Activated CD8-positive, alpha-beta memory T cell treated with anti-CD3 and anti-CD28 coated beads for 1 hour (primary cell): ENCODE results near the gene DLX5.

ENCODE experiments used
- DNase-seq, 2 donors: peaks; one replicate each; pipeline ENCODE4 v3.0.0-alpha.2; 2020; ENCODE audit warnings: low read depth in 1 of 2; ENCODE audit errors: extremely low read depth in 1 of 2

The DLX5 gene

GRCh38 chr7:97006055-97006815 is 18.4 kb downstream of the DLX5 start:
- DNase-seq = no peak

- no peak for DNase-seq
Measured at GRCh38 chr7:97005183-97006054, 19.2 kb downstream of the DLX5 start, which contains the start of gene DLX6. Gene DLX6, plus strand, starts transcription at chr7:97005553. Its CDS starts 425 bp downstream, at chr7:97005978.

GRCh38 chr7:97004247-97005182 is 20.1 kb downstream of the DLX5 start:
- no peak for DNase-seq

GRCh38 chr7:97003262-97004246 is 21.1 kb downstream of the DLX5 start:
- DNase-seq = no peak

- DNase-seq = no peak
Measured at GRCh38 chr7:97002555-97003261, 21.9 kb downstream of the DLX5 start.

GRCh38 chr7:97001656-97002554 is 22.7 kb downstream of the DLX5 start:
- DNase-seq = no peak

- no peak for DNase-seq
Measured at GRCh38 chr7:97001221-97001620, 23.4 kb downstream of the DLX5 start.

GRCh38 chr7:96998744-96999143 is 25.9 kb downstream of the DLX5 start:
- DNase-seq = no peak

GRCh38 chr7:96998333-96998732 is 26.3 kb downstream of the DLX5 start:
- DNase-seq = no peak

- DNase-seq = no peak
Measured at GRCh38 chr7:96997512-96998032, 27.1 kb downstream of the DLX5 start.

- no peak for DNase-seq
Measured at GRCh38 chr7:96996958-96997511, 27.6 kb downstream of the DLX5 start.

GRCh38 chr7:96996111-96996957 is 28.3 kb downstream of the DLX5 start:
- no peak for DNase-seq

- no peak for DNase-seq
Measured at GRCh38 chr7:96995406-96996110, 29.1 kb downstream of the DLX5 start.

GRCh38 chr7:96993980-96994379 is 30.7 kb downstream of the DLX5 start:
- DNase-seq = no peak

GRCh38 chr7:96993094-96993865 is 31.4 kb downstream of the DLX5 start:
- DNase-seq = no peak
